IPS DF 6.9 (cell line): ENCODE measurements around the gene NT5DC4.
"Not testable (repeated sequence)": the region's sequence is repeated elsewhere in the genome, so short reads cannot be mapped to it uniquely, and the experiment has no call there.

Experiments
- DNase-seq: peaks from one replicate; pipeline ENCODE4 v3.0.0-alpha.2; 2013; ENCODE audit warnings: low read depth, low spot score
- H3K27ac ChIP-seq: one replicate; pipeline ENCODE4 v1.5.1; 2013; ENCODE audit warnings: low read length, control low read depth
- H3K27me3 ChIP-seq: 2 replicates; pipeline ENCODE4 v1.6.1; 2013; ENCODE audit warnings: mild to moderate bottlenecking, low read length; ENCODE audit not compliant: control insufficient read depth, insufficient read depth
- H3K36me3 ChIP-seq: 2 replicates; pipeline ENCODE4 v1.6.1; 2013; ENCODE audit warnings: low read length; ENCODE audit not compliant: control insufficient read depth, insufficient read depth
- H3K4me1 ChIP-seq: 2 replicates; pipeline ENCODE4 v1.6.1; 2013; ENCODE audit warnings: low read length; ENCODE audit not compliant: control insufficient read depth, insufficient read depth
- H3K4me3 ChIP-seq: 2 replicates; pipeline ENCODE4 v1.5.1; 2013; ENCODE audit warnings: mild to moderate bottlenecking, low read length
- H3K9me3 ChIP-seq: 2 replicates; pipeline ENCODE4 v1.6.1; 2013; ENCODE audit warnings: low read length, inconsistent platforms; ENCODE audit not compliant: control insufficient read depth, insufficient read depth
- WGBS: extraction: QIAGEN DNeasy Blood & Tissue Kit; methylation state at CpG from one replicate; pipeline ENCODE4 v1.1.7; 2013; ENCODE audit warnings: mixed read lengths, missing lambda C conversion rate; ENCODE audit not compliant: insufficient read length, insufficient coverage; 5-methylcytosine and 5-hydroxymethylcytosine counted together

NT5DC4 gene

DNA sequence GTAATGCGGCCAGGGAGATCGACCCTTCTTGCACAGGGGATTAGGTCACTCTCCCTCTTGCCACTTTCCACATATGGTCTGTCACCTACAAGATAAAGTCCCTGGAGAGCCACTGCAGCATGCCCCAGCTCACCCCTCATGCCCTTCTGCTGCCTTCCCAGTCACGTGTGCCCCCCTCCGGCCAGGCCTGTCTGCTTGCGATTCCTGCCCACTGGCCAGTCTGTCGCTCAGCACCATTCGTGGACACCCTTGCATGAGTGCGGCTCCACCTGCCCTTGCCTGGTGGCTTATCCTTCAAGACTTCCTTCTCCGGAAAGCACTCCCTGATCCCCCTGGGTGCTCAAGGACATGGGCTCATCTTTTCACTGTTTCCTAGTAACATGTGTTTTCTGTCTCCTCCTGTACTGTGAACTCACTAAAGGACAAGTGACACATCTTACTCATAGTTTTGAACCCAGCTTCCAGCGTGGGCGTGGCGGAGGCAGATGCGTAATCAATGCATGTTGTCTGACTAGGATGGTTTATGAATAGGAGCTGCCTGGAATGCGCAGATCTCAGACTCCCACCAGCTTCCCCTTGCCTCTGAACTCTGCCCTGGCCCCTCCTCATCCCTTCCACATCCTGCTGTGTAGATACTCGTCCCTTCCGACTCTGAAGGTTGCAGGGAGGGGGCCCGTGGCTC, 7.8 kb upstream of the NT5DC4 start:
- no CpG with 5 or more reads among the region's 17 CpGs for WGBS
- H3K4me3 ChIP-seq: no peak overlapping the region; the same call in 1 of the 2 replicates
- DNase-seq: no peak
- no peaks in the 10 kb centered on the region for H3K36me3 ChIP-seq
- H3K27ac ChIP-seq: no peak overlapping the region
- no peaks in the 10 kb centered on the region for H3K27me3 ChIP-seq
- H3K4me1 ChIP-seq: no peaks in the 10 kb centered on the region
- H3K9me3 ChIP-seq: no peaks in the 10 kb centered on the region

DNA sequence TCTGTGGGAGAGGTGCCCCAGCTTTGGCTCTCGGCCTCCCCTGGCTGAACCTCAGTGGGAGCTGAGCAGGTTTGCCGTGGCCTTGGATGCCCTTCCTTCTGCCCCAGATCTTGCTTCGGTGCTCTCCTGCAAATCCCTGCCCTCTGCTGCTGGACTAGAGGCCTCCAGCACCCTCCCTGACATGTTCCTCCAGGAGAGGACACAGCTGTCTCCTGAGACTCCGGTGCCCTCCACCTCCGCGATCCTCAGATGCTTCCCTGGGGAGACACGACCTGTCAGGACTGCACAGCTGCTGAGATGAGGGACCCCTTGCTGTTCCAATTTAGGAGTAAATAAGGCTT, 7.3 kb upstream of the NT5DC4 start:
- no CpG with 5 or more reads among the region's 7 CpGs for WGBS
- Histone ChIP-seq H3K36me3 (no peaks in the 10 kb centered on the region), H3K27ac (no peak overlapping the region), H3K9me3 (no peaks in the 10 kb centered on the region), H3K4me1 (no peaks in the 10 kb centered on the region), H3K4me3 (no peak overlapping the region), H3K27me3 (no peaks in the 10 kb centered on the region)
- no peak for DNase-seq

DNA sequence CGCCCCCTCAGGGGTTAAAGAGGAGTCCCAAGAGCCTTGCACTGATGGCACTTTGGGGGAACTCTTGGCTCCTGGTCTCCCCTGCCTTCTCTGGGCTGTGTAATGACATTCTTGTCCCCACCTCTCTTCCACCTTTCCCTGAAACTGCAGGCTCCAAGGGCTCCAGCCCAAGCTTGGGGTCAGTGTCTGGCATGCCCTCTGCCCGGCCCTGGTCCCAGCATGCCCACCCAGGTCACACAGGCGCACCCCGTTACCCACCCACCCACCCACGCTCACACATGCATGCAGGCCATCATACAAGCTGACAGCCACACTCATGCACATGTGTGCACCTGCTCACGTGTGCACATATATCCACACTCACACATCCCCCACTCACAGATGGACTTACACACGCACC, 6.9 kb upstream of the NT5DC4 start:
- Histone ChIP-seq H3K9me3 (no peaks in the 10 kb centered on the region), H3K4me3 (no peak overlapping the region), H3K4me1 (no peaks in the 10 kb centered on the region), H3K27me3 (no peaks in the 10 kb centered on the region), H3K36me3 (no peaks in the 10 kb centered on the region), H3K27ac (no peak overlapping the region)
- DNase-seq: no peak
- no CpG with 5 or more reads among the region's 7 CpGs for WGBS

DNA sequence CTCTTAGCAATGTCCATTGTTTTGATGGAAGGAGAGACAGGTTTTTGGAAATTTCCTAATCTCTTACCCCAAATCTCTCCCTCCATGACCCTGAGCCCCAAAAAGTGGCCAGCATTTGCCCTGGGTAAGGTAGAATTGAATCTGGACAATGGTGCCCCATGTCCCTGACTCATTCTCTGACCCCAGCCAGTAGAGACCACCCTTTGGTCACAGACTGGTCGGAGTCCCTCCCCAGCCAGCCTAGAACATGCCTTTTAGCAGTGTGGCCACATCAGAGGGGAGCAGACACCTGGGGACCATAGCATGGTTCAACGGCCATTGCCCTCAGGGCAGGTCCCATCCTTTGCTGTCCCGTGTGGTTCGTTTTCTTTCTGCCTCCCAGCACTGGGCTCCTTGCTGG, 6.5 kb upstream of the NT5DC4 start:
- no peak for DNase-seq
- no CpG with 5 or more reads among the region's 4 CpGs for WGBS
- H3K27ac ChIP-seq: no peak overlapping the region
- no peaks in the 10 kb centered on the region for H3K4me1 ChIP-seq
- no peak overlapping the region for H3K4me3 ChIP-seq
- H3K36me3 ChIP-seq: no peaks in the 10 kb centered on the region
- H3K27me3 ChIP-seq: no peaks in the 10 kb centered on the region
- no peaks in the 10 kb centered on the region for H3K9me3 ChIP-seq

DNA sequence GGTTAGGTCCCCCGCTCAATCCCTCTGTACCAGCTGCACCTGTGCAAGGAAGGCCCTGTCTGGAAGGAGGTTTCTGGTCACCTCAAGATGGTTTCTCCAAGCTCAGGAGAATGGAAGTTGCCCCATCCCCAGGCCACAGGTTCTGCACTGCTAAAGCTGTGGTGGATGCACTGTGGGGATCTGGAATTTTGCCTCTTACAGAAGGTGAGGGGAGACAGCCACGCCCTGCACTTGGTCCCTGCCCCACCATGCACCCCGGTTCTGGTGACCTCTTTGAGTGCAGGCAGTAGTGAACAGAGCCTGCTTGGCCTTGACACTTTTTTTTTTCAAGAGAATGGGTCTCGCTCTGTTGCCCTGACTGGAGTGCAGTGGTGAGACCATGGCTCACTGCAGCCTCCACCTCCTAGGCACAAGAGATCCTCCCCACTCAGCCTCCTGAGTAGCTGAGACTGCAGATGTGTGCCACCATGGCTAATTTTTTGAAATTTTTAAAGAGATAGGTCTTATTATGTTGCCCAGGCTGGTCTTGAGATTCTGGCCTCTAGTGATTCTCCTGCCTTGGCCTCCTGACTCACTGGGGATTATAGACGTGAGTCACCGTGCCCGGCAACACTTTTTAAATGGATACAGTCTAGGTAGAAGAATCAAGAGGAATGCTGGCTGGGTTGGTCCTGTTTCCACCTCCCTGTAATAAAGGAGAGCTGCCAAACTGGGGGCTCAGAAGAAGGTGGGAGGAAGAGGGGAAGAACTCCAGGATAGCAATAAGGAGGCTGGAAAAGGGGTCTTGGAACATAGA, 5.8 kb upstream of the NT5DC4 start:
- Histone ChIP-seq H3K4me1 (no peaks in the 10 kb centered on the region), H3K27ac (no peak overlapping the region), H3K27me3 (no peaks in the 10 kb centered on the region), H3K36me3 (no peaks in the 10 kb centered on the region), H3K4me3 (no peak overlapping the region), H3K9me3 (no peaks in the 10 kb centered on the region)
- no peak for DNase-seq
- no CpG with 5 or more reads among the region's 7 CpGs for WGBS

DNA sequence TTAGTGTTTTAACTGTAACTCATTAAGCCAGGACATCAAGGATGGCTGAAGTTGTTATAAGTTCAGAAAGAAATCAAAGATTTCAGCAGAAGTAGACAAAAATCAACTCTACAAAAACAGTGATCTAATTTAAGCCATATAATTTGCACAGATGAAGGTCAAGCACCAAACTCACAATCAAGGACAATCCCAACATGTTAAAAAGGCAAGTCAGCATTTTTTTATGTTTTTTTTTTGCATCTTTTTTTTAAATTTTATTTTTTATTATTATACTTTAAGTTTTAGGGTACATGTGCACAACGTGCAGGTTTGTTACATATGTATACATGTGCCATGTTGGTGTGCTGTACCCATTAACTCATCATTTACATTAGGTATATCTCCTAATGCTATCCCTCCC, 4.7 kb upstream of the NT5DC4 start:
- not testable (repeated sequence) for H3K4me3 ChIP-seq, H3K27ac ChIP-seq, H3K36me3 ChIP-seq, H3K9me3 ChIP-seq, H3K4me1 ChIP-seq, DNase-seq, H3K27me3 ChIP-seq
- no CpG with 5 or more reads among the region's 1 CpG for WGBS

DNA sequence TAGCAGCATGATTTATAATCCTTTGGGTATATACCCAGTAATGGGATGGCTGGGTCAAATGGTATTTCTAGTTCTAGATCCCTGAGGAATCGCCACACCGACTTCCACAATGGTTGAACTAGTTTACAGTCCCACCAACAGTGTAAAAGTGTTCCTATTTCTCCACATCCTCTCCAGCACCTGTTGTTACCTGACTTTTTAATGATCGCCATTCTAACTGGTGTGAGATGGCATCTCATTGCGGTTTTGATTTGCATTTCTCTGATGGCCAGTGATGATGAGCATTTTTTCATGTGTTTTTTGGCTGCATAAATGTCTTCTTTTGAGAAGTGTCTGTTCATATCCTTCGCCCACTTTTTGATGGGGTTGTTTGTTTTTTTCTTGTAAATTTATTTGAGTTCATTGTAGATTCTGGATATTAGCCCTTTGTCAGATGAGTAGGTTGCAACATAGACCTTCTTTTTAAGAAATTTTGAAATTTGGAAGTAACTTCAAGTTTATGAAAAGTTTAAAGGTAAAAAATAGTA, 3.9 kb upstream of the NT5DC4 start:
- not testable (repeated sequence) for H3K4me3 ChIP-seq, DNase-seq, H3K9me3 ChIP-seq, H3K27ac ChIP-seq, H3K27me3 ChIP-seq, H3K36me3 ChIP-seq, H3K4me1 ChIP-seq
- no CpG with 5 or more reads among the region's 5 CpGs for WGBS

DNA sequence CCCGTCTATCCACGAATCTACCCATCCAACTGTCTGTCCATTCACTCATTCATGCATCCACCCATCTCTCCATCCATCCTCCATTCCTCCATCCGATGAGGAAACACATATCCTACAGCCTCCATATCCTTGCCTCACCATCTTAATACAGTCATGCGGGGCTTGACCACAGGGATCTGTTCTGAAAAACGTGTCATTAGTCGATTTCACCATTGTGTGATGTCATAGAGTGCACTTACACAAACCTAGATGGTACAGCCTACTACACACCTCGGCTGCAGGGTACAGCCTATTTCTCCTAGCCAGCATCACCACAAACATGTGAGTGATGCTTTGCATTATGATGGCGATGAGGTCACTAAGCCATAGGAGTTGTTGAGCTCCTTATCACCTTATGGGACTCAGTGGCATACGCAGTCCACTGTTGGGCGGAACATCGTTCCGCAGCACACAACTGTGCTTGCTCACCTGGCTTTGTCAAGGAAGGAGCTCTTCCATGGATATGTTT, 1.9 kb upstream of the NT5DC4 start:
- Histone ChIP-seq H3K4me3 (no peak overlapping the region), H3K9me3 (no peaks in the 10 kb centered on the region), H3K27me3 (no peaks in the 10 kb centered on the region), H3K4me1 (no peaks in the 10 kb centered on the region), H3K27ac (no peak overlapping the region), H3K36me3 (no peaks in the 10 kb centered on the region)
- no CpG with 5 or more reads among the region's 12 CpGs for WGBS
- no peak for DNase-seq

DNA sequence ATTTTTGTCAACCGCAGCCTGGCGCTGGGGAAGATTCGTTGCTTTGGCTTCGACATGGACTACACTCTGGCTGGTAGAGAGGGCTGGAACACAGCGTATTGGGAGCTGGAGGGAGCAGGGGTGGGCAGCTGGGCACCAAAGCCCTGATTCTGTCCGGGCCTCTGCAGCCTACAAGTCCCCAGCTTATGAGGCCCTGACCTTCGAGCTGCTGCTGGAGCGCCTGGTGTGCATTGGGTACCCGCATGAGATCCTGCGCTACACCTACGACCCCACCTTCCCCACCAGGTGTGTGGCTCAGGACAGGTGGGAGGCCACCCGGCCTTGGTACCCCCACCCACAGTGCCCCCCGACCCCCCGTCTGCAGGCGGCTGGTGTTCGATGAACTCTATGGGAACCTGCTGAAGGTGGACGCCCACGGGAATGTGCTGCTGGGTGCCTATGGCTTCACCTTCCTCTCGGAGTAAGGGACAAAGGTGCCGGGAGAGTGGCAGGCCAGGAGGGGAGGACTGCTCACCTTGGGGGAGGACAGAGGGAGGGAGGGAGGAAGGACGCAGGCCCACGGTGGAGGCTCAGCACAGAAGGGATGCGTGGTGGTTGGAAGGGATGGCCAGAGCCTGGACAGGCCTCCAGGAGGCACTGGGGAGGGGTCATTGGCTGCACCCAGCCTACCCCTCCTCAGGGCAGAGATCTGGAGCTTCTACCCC, 1.2 kb downstream of the NT5DC4 start:
- no peaks in the 10 kb centered on the region for H3K9me3 ChIP-seq
- H3K4me3 ChIP-seq: no peak overlapping the region
- no peak for DNase-seq
- H3K4me1 ChIP-seq: no peaks in the 10 kb centered on the region
- H3K27ac ChIP-seq: no peak overlapping the region
- WGBS: no CpG with 5 or more reads among the region's 23 CpGs
- H3K36me3 ChIP-seq: no peaks in the 10 kb centered on the region
- H3K27me3 ChIP-seq: no peaks in the 10 kb centered on the region

DNA sequence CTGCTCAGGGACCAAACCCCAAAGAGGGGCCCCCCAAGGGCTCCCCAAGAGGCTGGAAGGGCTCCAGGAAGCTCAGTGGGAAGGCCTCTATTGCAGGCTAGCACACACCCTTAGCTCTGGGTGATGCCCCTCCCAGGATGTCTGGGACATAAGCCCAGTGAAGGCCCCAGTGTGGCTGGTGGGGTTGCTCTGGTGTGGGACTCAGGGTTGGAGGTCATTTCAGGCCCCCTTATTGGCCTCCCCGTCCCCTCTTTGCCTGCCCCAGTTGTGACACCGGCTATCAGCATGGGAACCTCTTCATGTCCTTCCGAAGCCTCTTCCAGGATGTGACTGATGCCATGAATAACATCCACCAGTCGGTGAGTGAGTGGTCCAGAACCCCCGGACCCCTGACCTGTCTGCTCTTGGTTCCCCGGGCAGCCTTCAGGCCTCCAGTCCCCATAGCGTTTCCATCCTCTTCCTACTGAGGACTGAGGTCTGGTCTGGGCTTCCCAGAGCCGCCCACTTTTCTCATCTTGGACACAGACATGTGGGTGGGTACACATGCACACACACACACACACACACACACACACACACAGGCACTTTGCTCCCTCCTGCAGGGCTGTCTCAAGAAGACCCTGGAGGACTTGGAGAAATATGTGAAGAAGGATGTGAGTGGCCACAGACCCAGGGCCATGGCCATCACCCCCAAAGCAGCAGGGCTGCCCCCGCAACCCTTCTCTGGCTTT, 2.2 kb downstream of the NT5DC4 start:
- no CpG with 5 or more reads among the region's 9 CpGs for WGBS
- Histone ChIP-seq H3K4me1 (no peaks in the 10 kb centered on the region), H3K36me3 (no peaks in the 10 kb centered on the region), H3K27ac (no peak overlapping the region), H3K9me3 (no peaks in the 10 kb centered on the region), H3K4me3 (no peak overlapping the region), H3K27me3 (no peaks in the 10 kb centered on the region)
- no peak for DNase-seq
